Pons (tissue), 1 donor: ENCODE results near the gene DAP.
"Not testable (repeated sequence)": the region's sequence is repeated elsewhere in the genome, so short reads cannot be mapped to it uniquely, and the experiment has no call there.

Experiments
- DNase-seq: peaks from one replicate; pipeline ENCODE4 v3.0.0-alpha.2; 2016; ENCODE audit warnings: low spot score

DAP gene

DNA sequence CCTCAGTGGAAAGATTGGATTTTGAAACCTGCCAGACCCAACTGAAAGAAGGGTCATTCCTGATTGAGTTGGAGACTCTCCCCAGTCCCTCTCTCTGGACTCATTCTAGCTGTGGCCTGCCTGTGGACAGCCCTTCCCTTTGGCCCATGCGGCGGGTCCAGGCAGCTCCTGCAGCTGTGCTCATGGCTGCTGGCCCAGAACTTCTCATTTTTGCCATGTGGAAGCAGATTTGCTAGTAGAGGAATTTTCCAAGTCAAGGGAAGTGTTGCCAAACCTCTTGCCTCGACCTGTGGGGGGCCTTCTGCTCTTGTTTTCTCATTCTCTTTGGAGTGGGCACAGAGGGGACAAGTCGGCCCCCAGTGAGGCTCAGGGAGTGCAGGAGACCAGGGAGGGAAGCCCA, 108.0 kb downstream of the DAP start:
- DNase-seq: no peak

DNA sequence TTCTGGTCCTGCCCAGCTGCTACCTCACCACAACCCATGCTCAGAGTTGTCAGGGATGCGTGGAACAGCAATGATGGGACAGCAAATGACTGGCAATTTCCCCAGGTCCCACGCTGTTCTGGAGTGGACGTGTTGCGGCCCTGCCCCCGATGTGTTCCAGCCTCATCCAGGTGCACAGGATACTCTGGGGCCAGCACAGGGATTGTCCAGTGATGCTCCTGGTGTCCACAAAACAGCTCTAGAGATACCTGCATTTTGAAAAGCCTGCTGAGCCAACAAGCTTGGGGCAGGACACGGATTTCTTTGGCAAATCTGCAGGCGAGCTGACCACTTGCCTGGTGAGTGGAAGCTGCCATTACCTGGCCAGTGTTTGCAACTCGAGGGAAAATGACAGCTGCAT, 108.4 kb downstream of the DAP start:
- DNase-seq: no peak

DNA sequence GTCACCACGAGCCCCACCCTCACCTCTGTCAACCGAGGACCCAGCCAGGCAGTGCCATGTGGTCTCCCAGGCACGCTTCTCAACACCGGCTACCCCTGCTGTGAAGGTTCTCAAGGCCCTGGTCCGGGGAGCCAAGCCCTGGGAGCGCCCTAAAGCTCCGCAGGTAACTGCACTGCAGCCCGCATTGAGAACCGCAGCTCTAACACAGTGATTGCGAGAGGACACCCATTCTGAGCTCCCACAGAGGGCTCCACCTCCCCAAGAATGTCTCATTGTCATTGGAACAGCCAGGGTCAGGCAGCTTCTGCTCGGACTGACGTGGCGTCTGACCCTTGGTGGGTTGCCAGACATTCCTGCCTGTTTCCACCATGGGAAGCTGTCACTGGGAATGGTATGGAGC, 108.9 kb downstream of the DAP start:
- no peak for DNase-seq

DNA sequence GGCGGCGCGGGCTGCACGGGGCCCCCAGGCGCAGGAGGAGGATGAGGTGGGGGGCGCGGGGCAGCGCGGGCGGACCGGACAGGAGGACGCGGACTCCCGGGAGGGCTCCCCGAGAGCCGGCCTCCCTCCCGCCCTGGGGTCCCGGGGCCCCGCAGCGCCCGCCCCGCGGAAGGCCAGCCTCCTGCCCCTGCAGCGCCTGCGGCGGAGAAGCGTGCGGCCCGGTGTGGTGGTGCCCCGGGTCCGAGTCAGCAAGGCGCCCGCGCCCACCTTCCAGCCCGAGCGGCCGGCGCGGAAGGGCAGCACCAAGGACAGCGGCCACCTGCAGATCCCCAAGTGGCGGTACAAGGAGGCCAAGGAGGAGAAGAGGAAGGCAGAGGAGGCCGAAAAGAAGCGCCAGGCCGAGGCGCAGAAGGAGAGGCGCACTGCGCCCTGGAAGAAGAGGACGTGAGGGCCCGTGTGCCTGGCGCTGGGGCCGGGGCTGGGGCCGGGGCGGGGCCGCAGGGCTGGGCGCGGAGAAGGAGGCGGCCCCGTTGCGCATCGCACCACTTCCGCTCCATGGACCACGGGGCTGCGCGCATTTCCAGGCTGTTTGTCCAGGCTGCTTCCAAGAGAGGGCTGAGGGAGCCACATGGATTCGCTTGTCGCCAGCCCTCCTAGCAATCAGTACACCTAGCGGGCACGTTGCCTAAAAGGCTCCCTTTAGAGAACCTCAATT, 111.2 kb downstream of the DAP start:
- DNase-seq: no peak

DNA sequence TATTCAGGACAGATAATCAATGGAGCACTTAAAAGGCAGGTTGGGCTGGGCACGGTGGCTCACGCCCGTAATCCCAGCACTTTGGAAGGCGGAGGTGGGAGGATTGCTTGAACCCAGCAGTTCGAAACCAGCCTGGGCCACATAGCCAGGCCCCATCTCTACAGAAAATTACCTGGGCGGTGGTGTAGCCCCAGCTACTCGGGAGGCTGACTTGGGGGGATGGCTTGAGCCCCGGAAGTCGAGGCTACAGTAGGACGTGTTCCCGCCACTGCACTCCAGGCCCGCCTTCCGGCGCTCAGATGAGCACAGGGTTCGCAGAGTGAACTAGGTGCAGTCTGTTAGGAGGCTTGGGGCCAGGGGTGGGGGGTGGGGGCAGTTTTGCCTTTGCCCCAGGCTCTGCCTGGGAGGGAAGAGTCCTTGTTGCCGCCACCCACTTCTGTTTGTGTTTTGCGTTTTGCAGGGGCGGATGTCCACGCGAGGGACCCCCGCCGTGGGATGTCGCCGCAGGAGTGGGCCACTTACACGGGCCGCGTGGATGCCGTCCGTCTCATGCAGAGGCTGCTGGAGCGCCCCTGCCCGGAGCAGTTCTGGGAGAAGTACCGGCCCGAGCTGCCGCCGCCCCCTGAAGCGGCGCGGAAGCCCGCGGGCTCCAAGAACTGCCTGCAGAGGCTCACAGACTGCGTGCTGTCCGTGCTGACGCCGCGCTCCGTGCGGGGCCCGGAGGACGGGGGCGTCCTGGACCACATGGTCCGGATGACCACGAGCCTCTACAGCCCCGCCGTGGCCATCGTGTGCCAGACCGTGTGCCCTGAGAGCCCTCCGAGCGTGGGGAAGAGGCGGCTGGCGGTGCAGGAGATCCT, 112.0 kb downstream of the DAP start:
- no peak for DNase-seq

DNA sequence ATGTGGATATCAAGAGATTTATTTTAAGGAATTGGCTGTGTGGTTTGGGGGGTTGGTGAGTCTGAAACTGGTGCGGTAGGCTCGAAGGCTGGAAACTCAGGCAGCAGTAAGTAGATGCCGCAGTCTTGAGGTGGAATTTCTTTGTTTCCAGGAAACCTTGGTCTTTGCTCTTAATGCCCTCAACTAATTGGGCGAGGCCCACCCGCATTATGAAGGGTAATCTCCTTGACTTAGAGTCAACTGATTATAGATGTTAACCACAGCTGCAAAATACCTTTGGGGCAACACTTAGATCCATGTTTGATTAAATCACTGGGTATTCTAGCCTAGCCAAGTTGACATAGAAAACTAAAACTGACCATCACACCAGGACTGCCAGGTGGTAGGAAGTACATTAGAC, 113.4 kb downstream of the DAP start:
- DNase-seq: no peak

DNA sequence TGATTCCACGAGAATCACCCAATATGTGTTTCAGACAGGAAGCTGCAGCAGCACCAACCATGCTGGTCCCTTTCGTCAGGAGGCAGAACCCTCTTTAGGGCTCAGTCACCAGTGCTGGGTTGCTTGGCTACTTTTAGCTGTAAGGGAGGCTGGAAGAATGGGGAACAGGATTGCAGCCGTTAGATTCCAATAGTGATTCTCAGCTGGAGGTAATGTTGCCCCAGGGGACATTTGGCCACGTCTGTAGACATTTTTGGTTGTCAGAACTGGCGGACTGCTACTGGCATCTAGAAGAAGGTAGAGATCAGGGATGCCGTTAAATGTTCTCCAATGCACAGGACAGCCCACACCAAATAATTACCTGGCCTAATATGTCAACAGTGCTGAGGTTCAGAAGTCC, 115.4 kb downstream of the DAP start:
- DNase-seq: no peak

DNA sequence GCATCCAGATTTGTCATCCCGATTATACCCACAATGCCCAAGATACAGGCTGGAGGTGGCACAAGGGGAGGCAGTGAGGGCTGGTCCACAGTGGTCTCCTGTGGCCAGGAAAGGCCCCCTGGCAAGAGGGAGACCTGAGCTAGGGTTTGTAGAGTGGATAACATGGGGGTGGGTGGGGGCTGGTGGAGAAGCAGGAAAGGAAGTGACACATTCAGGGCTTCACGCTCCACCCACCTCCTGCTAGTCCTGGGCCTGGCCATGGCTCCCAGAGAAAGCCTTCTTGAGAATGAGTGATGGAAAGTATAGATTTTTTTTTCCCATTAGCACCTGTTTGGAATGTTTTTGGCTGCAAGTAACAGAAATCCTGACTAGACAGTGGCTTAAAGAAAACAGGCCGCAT, 115.9 kb downstream of the DAP start:
- no peak for DNase-seq

DNA sequence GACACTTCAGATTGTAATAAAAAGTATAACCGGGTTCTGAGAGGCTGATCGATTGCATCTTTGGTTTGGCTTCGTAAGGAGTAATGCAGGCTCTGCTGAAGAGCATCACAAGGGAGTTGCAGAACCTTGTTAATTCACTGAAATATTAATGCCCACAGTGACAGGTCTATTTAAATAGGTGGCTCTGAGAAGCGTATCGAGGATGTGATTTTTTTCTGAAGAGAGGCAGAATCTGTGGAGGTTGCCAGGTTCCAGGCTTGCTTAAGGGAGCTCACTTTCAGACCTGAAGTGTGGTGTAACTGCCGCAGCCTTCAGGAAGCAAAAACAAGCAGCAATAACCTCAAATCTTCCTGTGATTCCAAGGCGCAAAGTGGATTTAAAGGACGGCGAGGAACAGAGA, 116.8 kb downstream of the DAP start:
- no peak for DNase-seq

DNA sequence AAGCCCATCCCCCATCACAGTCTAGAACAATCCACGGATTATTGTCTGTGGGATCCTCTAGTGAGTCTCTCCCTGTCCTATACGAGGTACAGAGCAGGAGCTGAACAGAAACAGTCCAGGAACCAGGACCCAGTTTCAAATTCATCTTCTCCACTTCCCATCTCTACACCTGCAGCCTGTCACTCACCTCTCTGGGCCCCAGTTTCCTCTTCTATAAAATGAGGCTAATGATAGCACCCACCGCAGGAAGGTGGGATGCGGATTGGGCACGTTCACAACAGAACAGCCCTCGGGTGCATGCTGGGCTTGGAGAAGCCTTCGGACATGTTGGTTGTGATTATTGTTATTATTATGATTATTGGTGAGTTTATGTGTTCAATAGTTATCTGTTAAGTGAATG, 118.7 kb downstream of the DAP start:
- no peak for DNase-seq

DNA sequence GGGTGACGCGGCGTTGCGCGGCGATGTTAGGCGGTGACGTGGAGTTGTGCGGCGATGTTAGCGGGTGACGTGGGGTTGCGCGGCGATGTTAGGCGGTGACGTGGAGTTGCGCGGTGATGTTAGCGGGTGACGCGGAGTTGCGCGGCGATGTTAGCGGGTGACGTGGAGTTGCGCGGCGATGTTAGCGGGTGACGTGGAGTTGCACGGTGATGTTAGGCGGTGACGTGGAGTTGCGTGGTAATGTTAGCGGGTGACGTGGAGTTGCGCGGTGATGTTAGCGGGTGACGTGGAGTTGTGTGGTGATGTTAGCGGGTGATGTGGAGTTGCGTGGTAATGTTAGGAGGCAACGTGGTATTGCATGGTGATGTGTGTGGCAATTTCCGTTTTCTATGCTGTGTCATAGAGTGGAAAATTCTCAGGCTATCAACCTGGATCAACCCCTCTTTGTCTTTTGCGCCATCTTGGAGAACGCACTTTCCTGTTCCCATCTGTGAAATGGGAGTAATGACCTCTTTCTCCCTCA, 121.1 kb downstream of the DAP start:
- no peak for DNase-seq

DNA sequence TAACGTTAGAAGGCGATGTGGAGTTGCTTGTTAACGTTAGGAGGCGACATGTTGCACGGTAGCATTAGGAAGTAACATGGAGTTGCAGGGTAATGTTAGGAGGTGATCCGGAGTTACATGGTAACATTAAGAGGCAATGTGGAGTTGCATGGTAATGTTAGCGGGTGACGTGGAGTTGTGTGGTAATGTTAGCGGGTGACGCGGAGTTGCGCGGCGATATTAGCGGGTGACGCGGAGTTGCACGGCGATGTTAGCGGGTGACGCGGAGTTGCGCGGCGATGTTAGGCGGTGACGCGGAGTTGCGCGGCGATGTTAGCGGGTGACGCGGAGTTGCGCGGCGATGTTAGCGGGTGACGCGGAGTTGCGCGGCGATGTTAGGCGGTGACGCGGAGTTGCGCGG, 122.3 kb downstream of the DAP start:
- not testable (repeated sequence) for DNase-seq

DNA sequence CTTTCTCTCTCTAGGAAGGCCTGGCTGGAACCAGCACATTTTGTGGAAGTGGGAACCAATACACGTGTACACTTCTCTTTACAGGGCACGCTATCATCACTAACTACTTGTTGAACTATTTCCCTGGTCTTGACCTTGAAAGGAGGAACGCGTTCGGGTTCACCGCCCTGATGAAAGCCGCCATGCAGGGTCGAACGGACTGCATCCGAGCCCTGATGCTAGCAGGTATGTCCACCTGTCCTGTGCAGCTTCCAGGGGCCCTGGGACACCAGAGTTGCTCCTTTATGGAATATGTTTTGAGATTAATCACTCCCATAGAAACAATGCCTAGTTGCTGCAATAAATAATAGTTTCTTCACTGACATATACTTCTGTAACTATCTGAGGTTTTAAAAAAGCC, 123.1 kb downstream of the DAP start:
- no peak for DNase-seq

DNA sequence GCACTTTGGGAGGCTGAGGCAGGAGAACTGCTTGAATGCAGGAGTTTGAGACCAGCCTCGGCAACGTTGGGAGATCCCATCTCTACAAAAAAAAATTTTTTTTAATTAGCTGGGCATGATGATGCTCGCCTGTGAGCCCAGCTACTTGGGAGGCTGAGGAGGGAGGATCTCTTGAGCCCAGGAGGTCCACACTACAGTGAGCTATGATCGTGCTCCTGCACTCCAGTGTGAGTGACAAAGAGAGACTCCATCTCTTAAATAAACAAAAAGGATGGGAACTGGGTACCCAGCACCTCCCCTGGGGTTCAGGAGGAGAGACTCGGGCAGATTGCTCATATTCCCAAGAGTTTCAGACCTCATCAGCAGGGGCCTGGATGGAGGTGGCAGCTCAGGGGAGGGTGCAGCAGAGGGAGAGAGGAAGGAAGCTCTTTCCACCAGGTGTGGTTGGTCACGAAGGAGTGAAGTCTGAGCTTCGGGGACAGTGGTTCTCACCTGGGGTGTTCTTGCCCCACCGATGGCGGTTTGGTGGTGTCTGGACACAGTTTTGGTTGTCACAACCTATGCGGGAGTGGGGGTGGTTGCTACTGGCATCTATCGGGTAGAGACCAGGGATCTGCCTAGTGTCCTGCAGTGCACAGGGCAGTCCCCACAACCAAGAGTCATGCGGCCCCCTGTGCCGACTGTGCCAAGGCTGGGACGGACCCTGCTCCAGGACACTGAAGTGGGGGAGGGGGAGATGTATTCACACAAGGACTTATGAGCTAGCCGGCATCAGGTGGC, 124.5 kb downstream of the DAP start:
- no peak for DNase-seq

DNA sequence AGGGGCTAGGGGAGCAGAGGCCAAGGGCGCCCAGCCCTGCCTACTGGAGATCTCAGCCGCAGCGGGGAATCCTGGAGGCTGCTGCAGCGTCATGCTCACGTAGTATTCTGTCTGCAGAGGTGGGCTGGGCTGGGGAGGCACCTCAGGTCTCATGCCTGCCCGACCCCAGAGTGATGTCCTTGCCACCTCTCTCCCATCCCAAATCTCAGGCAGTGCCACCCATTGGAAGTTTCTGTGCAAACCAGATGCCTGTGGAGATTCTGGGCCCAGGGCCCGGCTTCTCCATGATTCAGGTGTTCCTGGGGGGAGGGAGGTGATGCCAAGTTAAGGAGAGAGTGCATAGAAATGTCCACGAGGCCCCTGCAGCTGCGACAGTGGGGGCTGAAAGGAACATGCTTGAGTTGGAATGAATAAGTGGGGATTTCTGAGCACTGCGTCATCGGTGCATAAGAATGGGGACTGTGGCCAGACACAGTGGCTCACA, 125.1 kb downstream of the DAP start:
- no peak for DNase-seq

DNA sequence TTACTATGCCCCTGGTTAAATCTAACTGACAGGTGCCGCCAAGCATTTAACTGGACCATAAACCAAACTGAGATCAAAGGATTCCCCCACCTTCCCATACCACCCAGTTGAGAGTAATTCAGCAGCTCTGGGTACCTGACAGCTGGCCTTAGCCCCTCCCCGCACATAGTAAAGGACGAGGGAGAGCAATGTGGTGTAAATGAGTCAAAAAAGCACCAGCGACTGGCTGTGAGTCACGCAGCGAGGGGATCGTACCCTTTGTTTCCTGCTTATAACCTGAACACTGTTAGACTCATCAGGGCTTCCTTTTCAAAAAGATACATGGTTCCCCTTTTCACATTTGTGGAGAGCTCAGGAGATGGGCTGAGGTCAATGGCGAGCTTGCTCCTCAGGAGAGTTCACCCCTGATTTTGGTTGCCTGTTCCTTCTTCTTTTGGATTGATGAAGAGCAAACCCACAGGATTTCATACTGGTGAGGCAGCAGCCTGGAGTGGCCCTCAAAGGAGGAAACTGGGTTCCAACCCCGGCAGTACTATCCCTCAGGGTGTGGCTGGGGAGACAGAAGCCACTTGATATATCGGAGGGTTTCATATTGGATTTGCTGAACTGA, 125.7 kb downstream of the DAP start:
- DNase-seq: no peak

DNA sequence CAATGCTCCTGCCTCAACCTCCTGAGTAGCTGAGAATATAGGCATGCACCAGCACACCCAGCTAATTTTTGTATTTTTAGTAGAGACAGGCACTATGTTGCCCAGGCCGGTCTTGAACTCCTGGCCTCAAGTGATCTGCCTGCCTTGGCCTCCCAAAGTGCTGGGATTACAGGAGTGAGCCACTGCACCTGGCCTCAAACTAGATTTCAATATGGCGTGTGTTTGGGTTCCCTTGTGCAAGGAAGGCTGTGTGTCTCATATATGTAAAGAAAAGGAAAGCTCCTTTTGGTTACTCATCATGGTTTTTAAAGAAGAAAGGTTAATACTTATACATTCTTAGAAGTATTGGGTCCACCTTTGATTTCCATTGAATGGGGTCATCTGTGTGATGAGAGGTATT, 126.5 kb downstream of the DAP start:
- DNase-seq: no peak

DNA sequence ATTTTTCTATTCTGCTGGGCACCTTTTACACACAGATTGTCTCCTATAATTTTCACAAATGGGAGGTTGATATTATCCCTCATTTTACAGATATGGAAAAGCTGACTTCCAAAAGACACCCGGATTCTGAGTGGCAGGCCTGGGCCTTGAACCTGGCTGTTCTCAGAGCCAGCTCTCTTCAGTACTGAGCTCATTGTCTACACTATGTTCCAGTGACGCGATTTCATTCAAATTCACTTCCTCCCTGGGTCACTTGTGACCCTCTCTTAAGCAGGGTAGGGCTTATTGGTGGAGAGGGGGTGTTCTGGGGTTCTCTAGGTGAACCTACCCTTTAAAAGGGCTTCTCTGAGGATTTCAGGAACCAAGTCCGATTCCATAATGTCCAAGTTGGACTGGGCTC, 127.0 kb downstream of the DAP start:
- no peak for DNase-seq

DNA sequence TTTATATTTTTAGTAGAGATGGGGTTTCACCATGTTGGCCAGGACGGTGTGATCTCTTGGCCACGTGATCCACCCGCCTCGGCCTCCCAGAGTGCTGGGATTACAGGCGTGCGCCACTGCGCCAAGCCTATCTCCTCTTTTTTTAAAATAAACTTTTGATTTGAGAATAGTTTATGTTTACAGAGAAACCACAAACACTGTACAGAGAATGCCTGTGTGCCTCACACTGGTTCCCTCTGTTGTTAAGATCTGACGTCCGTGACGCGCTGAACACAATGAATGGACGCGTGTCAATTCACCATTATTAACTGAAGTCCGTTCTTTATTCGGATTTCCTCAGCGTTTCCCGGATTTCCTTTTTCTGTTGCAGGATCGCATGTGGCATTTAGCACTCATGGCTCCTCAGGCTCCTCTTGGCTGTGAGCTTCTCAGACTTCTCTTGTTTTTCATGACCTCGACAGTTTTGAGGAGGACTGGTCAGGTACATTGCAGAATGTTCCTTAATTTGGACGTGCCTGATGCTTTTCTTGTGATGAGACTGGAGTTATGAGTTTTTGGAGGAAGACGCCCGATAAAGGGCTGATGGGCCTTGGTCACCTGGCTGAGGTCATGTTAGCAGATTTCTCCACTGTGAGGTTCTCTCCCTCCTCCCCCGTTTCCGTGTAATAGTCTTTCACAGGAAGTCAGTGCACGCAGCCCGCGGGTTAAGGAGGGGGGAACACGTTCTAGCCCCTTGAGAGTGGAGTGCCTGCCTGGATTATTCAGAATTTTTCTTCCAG, 127.6 kb downstream of the DAP start:
- no peak for DNase-seq

DNA sequence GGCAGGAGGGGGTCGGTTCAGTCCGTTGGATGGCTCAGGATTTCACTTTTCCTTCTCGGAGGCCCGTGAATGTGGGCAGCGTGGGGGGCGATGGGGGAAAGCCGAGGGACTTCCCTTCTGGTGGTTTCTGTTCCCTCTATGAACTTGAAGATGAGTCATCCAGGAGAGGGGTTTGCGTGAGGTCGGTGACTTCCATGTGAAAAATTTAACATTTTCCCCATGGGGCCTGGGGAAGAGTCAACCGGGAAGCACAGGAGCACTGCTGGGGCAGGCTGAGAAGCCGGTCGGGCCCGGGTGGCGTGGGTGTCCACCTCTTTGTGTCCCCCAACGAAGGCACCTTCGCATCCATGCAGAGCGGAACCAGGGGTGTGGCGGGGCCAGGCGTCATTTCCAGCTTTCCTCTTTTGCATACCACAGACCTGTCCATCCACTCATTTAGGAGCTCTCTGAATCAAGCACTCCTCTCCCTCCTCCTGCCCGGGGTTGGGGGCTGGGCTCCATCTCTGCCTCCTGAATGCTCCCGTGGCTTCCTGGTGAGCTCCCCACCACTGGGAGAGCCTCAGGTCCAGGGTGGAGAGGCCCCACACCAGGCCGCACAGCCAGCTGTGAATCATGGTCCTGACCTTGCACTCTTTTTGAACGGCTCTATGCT, 128.8 kb downstream of the DAP start:
- DNase-seq: peak; percentile 37
